Adrenal gland (tissue), 5 donors: ENCODE measurements around the gene CYP2J2.
"Not testable (repeated sequence)": the region's sequence is repeated elsewhere in the genome, so short reads cannot be mapped to it uniquely, and the experiment has no call there.

Experiments used
- CTCF ChIP-seq, 6 experiments: fragments of 450-650 bp in 4 of 6; fragments of 200-600 bp in 2 of 6; sonication (generic) in 1 of 6; IDR thresholded peaks; 1 replicate in 5 of 6; 2 replicates in 1 of 6; pipeline versions ENCODE4 v1.5.1 to v1.8.0; 2016 to 2021; ENCODE audit warnings: antibody characterized with exemption in 6 of 6, mild to moderate bottlenecking in 2 of 6, moderate library complexity in 1 of 6
- POLR2A ChIP-seq, 2 donors: fragments of 450-650 bp; IDR thresholded peaks; one replicate each; pipeline ENCODE4 v1.6.1; 2017; ENCODE audit warnings: antibody characterized with exemption in 2 of 2, mild to moderate bottlenecking in 2 of 2, moderate library complexity in 1 of 2
- donor health status: DM: no; HTN: no; CAD: no.

GRCh38 chr1:59969542-59970175 is 43.1 kb upstream of the CYP2J2 start:
- TF ChIP-seq POLR2A, CTCF (IDR thresholded peaks at IDR 0.05): not testable (repeated sequence)
